Right lobe of liver (tissue), 4 donors: Measurements from ENCODE around the gene RANBP3.

ENCODE experiments used
- CTCF ChIP-seq, 4 donors: fragments of 200-600 bp in 3 of 4; fragments of 450-650 bp in 1 of 4; IDR thresholded peaks; one replicate each; pipeline versions ENCODE4 v1.5.1 to v1.8.0; 2016 to 2022; ENCODE audit warnings: antibody characterized with exemption in 4 of 4, mild to moderate bottlenecking in 2 of 4
- POLR2A ChIP-seq: fragments of 450-650 bp; IDR thresholded peaks from one replicate; pipeline ENCODE4 v1.6.1; 2017; ENCODE audit warnings: antibody characterized with exemption, mild to moderate bottlenecking
- donor health status: DM: no; HTN: no; CAD: no.
- donor health status: DM: no; HTN: no; CAD: no.
- donor health status: DM: no; HTN: yes; CAD: no.

- TF ChIP-seq CTCF (IDR thresholded peaks at IDR 0.05) (no peak), POLR2A (no peak)
These were observed 63.6 kb downstream of the RANBP3 start for GRCh38 chr19:5914358-5914774.
